NCI-H2107 treated with DMSO at 0.1 percent for 48 hours (cell line): ENCODE data around the gene MOK.

Experiments used
- DNase-seq: peaks from one replicate; lab custom pipeline; 2025; ENCODE audit not compliant: unreplicated experiment; lab: John Stamatoyannopoulos, UW

Gene MOK

GRCh38 chr14:102183886-102184285, 121.1 kb downstream of the MOK start:
- no peak for DNase-seq

GRCh38 chr14:102182936-102183619, 121.9 kb downstream of the MOK start:
- DNase-seq: no peak

- DNase-seq: no peak
Observed at GRCh38 chr14:102182190-102182589, 122.8 kb downstream of the MOK start.

GRCh38 chr14:102181187-102181586, 123.8 kb downstream of the MOK start:
- no peak for DNase-seq

GRCh38 chr14:102180248-102180998, 124.5 kb downstream of the MOK start:
- no peak for DNase-seq
